GM20000 (cell line): Measurements from ENCODE around the gene GRK6.
"Not testable (repeated sequence)": the region's sequence is repeated elsewhere in the genome, so short reads cannot be mapped to it uniquely, and the experiment has no call there.

Source experiments
- DNase-seq: peaks from one replicate; pipeline ENCODE4 v3.0.0; 2012; ENCODE audit warnings: low spot score
- CTCF ChIP-seq: IDR thresholded peaks from 2 replicates; pipeline ENCODE4 v1.5.1; 2012; ENCODE audit warnings: mild to moderate bottlenecking, control low read depth; ENCODE audit errors: extremely low read depth, missing control alignments

Gene GRK6

DNA sequence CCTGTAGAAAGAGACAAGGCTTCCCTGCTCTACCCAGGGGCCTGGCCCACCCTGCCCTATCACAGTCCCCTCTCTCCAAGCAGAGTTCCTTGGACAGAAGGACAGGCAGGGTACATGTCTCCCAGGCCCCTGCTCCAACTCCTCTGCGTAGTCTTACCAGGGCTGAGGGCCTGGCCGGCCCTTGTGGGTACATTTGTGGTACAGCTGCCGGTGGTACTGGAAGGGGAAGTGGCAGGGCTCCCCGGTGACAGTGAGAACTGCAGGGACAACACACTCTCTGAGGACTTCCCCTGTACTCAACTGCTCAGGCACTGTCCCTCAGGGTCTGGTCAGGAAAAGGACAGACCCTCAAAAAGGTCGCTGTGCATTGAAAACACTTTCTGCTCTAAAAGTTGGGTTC lies 20.7 kb upstream of the GRK6 start:
- TF ChIP-seq CTCF: no peak
- DNase-seq: no peak

- no peak for TF ChIP-seq CTCF
- DNase-seq: no peak
These were observed 17.3 kb upstream of the GRK6 start, which contains the start of gene F12 for GRCh38 chr5:177409043-177409801. F12 (minus strand) TSS chr5:177409564; CDS start chr5:177409527, 37 bp downstream.

DNA sequence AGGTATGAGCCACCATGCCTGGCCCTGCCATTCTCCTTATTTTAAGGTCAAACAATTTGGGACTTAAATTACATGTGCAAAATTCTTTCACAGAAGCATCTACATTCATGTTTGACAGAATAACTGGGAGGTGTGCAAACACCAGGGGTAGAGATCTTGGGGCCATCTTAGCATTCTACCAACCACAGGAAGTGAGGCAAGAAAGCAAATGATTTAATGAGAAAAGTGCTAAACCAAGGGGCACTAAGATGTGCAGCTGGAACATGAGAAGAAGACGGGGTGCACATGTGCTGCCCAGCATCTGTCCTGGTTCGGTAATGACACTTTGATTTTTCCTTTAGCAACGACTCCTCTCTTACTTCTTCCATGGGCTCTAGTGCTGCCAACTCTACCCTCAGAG lies 15.9 kb upstream of the GRK6 start:
- no peak for TF ChIP-seq CTCF
- DNase-seq: no peak

- DNase-seq: peak; percentile 60
- no peak for TF ChIP-seq CTCF
These were observed 13.8 kb upstream of the GRK6 start for GRCh38 chr5:177412603-177413233.

DNA sequence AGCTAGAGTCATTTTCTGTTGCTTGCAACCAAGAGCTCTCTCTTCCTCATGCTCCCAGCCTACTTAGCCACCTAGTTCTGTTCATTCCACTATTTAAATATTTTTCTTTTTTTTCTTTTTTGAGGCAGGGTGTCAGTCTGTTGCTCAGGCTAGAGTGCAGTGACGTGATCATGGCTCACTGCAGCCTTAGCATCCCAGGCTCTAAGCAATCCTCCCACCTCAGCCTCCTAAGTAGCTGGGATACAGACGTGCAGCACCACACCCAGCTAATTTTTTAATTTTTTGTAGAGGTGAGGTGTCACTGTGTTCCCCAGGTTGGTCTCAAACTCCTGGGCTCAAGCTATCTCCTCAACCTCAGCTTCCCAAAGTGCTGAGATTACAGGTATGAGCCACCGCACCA lies 12.0 kb upstream of the GRK6 start:
- TF ChIP-seq CTCF: no peak
- DNase-seq: no peak

GRCh38 chr5:177417081-177417480 lies 9.4 kb upstream of the GRK6 start:
- not testable (repeated sequence) for DNase-seq

- TF ChIP-seq CTCF: no peak
- no peak for DNase-seq
These were observed 7.4 kb upstream of the GRK6 start for GRCh38 chr5:177419046-177419445.

DNA sequence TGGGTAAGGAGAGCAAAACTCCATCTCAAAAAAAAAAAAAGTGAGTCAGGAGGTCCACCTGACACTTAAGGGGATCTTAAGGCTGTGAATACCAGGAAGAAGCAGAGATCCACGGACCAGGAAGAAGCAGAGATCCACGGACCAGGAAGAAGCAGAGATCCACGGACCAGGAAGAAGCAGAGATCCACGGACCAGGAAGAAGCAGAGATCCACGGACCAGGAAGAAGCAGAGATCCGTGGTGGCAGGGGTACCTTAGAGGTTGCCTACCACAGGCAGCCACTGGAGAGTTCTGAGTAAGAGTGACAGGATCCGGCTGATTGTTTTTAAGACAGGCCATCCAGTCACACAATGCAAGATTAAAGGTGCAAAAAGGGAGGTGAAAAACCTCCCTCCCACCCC lies 6.0 kb upstream of the GRK6 start:
- not testable (repeated sequence) for DNase-seq
